Neural crest cell (in vitro differentiated cells): ENCODE data around the gene COL5A1. TPM values are rescaled to one million over a fixed set of nuclear protein-coding genes. Genes with fewer than 3 reads are reported as not detected.
"Not testable (repeated sequence)": the region's sequence is repeated elsewhere in the genome, so short reads cannot be mapped to it uniquely, and the experiment has no call there.

Experiments
- DNase-seq: peaks from one replicate; pipeline ENCODE4 v3.0.0; 2021; ENCODE audit warnings: low read depth, mixed read lengths, low spot score
- H3K27ac Mint-ChIP-seq: one replicate; pipeline ENCODE4 v1.8.0; 2021; ENCODE audit warnings: mild to moderate bottlenecking, mixed read lengths; ENCODE audit not compliant: unreplicated experiment
- H3K27me3 Mint-ChIP-seq: 2 replicates; pipeline ENCODE4 v1.8.0; 2021; ENCODE audit warnings: low read depth, mild to moderate bottlenecking, mixed read lengths
- H3K36me3 Mint-ChIP-seq: 2 replicates; pipeline ENCODE4 v1.8.0; 2021; ENCODE audit warnings: low read depth, mild to moderate bottlenecking, mixed read lengths
- H3K4me1 Mint-ChIP-seq: 2 replicates; pipeline ENCODE4 v1.8.0; 2021; ENCODE audit warnings: mixed read lengths
- H3K4me3 Mint-ChIP-seq: one replicate; pipeline ENCODE4 v1.8.0; 2021; ENCODE audit warnings: mild to moderate bottlenecking, mixed read lengths
- H3K9me3 Mint-ChIP-seq: 2 replicates; pipeline ENCODE4 v1.8.0; 2021; ENCODE audit warnings: mixed read lengths
- CTCF ChIP-seq: fragments of 200-600 bp; sonication (generic); conservative IDR thresholded peaks from 2 replicates; pipeline ENCODE4 v1.5.0; 2021; ENCODE audit warnings: antibody characterized with exemption, mild to moderate bottlenecking
- total RNA-seq: library from RNA; stranded (reverse); gene quantifications from 2 replicates; pipeline ENCODE4 v1.2.1, GENCODE V29; 2021

The COL5A1 gene
- total RNA-seq, 1 donor from 2014 or later, result 19.4 TPM

GRCh38 chr9:134639994-134640393 lies 1.6 kb upstream of the COL5A1 start:
- H3K4me3 Mint-ChIP-seq, result peak overlapping the region; percentile 82
- H3K4me1 Mint-ChIP-seq, result peaks cover 32% of the 10 kb centered on the region
- no peaks in the 10 kb centered on the region for H3K9me3 Mint-ChIP-seq
- H3K36me3 Mint-ChIP-seq, result no peaks in the 10 kb centered on the region
- DNase-seq, result no peak
- no peak for TF ChIP-seq CTCF
- H3K27ac Mint-ChIP-seq, result no peak overlapping the region
- peaks cover 19% of the 10 kb centered on the region for H3K27me3 Mint-ChIP-seq

DNA sequence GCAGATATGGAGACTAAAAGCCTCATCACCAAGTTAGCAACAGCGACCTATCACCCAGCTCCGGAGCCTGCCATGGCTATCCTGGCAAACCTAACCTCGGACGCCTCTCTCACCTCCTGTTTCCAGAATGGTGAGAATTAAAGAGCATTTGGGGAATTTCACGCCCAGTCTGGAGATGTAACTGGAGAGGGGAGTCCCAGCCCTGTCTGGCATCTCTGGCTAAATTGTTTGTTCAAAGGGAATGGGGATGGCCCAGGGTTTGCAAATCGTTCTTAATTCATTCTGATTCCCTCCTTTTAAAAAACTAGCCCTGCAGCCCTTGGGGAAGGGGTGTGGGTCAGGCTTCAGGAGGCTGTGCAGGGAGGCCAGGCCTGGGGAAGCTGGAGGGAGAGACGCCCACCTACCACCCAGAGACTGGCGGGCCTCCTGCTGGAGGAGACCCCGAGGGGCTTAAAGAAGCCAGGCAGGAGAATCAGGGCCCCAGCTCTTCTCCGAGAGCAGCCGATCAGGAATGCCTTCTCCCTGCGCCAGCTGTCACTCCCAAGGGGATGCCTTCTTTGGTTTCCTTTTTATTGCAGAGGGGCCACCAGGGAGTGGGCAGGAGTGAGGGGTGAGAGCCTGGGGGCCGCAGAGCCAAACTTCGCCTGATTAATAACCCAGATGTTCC lies 964 bp upstream of the COL5A1 start:
- Mint-ChIP-seq H3K27me3 (peaks cover 19% of the 10 kb centered on the region), H3K27ac (no peak overlapping the region), H3K36me3 (no peaks in the 10 kb centered on the region), H3K9me3 (no peaks in the 10 kb centered on the region), H3K4me3 (peak overlapping the region; percentile 82), H3K4me1 (peaks cover 32% of the 10 kb centered on the region)
- no peak for DNase-seq
- no peak for TF ChIP-seq CTCF

DNA sequence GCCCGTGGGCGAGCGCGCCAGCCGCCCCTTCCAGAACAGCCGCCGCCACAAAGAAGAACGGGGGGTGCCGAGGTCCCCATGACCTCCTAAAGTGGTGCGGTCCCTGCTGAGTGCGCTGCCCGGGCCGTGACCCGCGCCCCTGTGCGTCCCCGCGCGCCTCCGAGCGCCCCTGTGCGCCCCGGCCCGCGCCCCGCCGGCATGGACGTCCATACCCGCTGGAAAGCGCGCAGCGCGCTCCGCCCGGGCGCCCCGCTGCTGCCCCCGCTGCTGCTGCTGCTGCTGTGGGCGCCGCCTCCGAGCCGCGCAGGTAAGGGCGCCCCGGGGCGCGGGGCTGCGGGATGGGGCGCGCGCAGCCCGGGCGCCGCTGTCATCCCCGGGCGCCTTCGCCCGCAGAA lies 384 bp downstream of the COL5A1 start:
- Mint-ChIP-seq H3K9me3 (no peaks in the 10 kb centered on the region), H3K27ac (no peak overlapping the region), H3K36me3 (no peaks in the 10 kb centered on the region), H3K27me3 (peaks cover 19% of the 10 kb centered on the region), H3K4me1 (peaks cover 31% of the 10 kb centered on the region), H3K4me3 (no peak overlapping the region)
- DNase-seq, result no peak
- TF ChIP-seq CTCF, result no peak

DNA sequence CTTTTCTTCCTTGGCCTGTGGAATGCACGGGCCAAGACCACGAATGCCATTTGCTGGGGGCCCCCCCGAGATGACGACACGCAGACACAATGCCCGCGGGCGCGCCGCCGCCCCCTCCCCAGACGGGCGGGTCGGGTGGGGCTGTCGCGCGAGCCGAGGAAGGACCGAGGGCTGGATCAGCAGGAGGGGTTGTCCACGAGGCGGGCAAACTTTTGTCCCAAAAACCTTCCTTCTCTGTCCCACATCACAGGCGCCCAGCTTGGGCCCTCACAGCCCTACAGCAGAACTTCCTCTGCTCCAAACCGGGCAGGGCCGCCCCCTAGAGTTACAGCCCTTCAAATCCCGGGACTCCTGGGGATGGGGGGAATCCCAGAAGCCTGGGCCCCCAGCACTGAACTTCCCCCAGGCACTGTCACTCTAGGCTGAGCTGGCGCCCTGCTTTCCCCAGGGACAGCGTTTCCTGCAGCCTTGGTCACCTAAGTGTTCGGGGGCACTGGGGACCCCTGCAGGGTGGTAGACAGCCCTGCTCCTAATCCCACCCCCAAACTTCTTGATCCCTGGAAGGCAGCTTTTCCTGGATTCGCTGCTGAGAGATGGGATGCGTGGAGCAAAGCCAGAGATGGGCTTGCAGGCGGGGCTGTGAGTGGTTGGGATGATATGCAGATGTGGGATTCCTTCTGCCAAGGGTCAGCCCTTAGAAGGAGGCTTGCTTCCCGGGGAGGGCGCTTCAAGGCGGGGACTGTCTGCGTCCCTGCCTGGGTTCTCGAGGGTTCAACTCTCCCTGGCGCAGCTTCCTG lies 980 bp downstream of the COL5A1 start:
- no peak overlapping the region for H3K27ac Mint-ChIP-seq
- H3K9me3 Mint-ChIP-seq, result no peaks in the 10 kb centered on the region
- H3K27me3 Mint-ChIP-seq, result peaks cover 19% of the 10 kb centered on the region
- H3K36me3 Mint-ChIP-seq, result no peaks in the 10 kb centered on the region
- H3K4me1 Mint-ChIP-seq, result peaks cover 25% of the 10 kb centered on the region
- no peak for TF ChIP-seq CTCF
- peak; percentile 14 for DNase-seq
- peak overlapping the region; percentile 86 for H3K4me3 Mint-ChIP-seq

- peak overlapping the region; percentile 86 for H3K4me3 Mint-ChIP-seq
- no peak for TF ChIP-seq CTCF
- peaks cover 19% of the 10 kb centered on the region for H3K27me3 Mint-ChIP-seq
- H3K4me1 Mint-ChIP-seq, result peaks cover 24% of the 10 kb centered on the region
- no peak overlapping the region for H3K27ac Mint-ChIP-seq
- no peaks in the 10 kb centered on the region for H3K36me3 Mint-ChIP-seq
- no peaks in the 10 kb centered on the region for H3K9me3 Mint-ChIP-seq
- DNase-seq, result no peak
These were observed 1.6 kb downstream of the COL5A1 start for GRCh38 chr9:134643222-134643671.

DNA sequence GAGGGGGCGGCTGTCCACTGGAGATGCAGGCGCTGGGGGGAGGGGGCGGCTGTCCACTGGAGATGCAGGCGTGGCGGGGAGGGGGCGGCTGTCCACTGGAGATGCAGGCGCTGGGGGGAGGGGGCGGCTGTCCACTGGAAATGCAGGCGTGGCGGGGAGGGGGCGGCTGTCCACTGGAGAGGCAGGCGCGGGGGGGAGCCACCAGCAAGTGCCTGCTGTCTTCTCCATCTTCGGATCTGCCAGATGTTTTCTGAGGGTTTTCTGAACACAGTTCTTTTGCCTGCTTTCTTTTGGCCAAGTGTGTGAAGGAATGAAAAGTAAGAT lies 2.8 kb downstream of the COL5A1 start:
- not testable (repeated sequence) for H3K36me3 Mint-ChIP-seq, H3K9me3 Mint-ChIP-seq, DNase-seq, H3K27ac Mint-ChIP-seq
- peaks cover 24% of the 10 kb centered on the region for H3K4me1 Mint-ChIP-seq
- H3K27me3 Mint-ChIP-seq, result peaks cover 19% of the 10 kb centered on the region
- H3K4me3 Mint-ChIP-seq, result peak overlapping the region; percentile 50
